GM19395 (cell line): ENCODE data around the gene CRACDL.
"Not testable (repeated sequence)": the region's sequence is repeated elsewhere in the genome, so short reads cannot be mapped to it uniquely, and the experiment has no call there.

ENCODE experiments used
- ATAC-seq: cut with Tn5 transposase; IDR thresholded peaks from one replicate; pipeline ENCODE4 v1.9.1; 2021; ENCODE audit warnings: mild to moderate bottlenecking, moderate library complexity; ENCODE audit not compliant: unreplicated experiment

CRACDL gene

DNA sequence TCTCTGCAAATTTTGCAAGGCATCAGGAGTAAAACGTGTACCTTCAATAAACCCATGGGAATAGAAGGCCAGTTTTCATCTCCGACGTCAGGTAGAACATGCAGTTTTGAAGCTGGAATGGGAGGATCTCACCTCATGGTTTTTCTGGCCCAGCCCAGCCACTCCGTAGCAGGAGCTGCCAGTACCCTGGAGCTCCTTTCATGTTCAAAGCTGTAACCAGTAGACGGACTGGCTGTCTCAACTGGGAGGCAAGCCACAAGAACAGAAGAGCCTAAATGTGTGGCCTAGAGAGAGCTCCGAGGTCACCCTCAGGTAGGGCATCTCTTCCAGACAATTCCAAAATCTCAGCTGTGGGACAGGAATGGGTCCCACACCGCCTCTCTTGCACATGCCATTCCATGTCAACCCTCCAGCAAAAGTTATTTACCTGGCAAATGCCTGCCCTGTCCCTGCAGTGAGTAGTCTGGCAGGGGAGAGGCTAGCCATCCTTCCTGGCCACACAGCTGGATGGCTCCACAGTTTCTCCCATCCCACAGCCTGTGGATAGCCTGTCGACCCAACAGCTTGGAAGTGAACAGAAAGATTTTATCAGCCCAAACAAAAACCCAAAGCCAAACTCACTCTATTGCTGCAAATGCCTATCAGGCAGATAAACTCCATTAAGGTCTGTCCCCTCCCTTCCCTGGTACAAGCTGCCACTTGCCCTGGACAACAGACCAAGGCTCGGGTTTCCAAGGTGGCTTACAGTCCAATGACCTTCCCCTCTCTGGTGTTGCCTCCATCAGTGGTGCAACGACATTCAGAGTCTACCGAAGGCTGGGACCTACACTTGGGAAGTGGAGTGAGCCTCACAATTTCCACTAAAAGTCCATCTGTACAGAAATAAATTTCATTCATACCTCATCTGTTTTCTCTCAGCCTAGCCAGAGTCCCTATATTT lies 27.8 kb downstream of the CRACDL start:
- ATAC-seq, result no peak

GRCh38 chr2:98907385-98907784 lies 28.6 kb downstream of the CRACDL start:
- no peak for ATAC-seq

DNA sequence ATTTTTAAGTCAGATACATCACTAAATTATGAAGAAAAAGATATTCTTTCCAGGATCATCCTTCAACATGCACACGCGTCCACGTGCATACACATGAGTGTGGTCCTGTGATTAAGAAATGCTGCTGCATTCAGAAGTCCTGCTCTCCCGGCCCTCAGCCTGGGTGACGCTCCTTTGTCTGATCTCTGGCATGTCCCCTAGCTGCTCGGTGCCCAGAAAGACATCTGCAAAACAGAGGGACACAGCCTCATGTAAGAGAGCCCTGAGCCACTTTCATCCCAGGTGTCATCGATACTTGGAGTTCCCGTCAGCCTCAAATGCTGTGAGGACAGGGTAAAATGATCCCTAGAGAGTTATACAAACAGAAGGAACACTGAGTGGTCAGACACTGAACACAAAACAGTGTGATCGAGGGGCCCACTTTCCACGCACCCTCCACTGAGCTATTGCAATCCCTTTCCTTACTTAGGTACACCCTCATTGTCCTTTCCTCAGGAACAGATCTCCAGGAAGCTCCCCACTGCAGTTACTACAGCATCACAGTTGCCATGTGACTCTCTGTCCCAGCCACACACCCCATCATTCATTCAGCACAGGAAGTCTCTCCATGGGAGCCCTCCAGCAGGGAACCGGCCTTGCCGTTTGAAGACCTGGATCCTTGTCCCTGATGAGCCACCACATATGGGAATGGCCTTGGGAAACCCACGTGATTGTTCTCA lies 32.1 kb downstream of the CRACDL start:
- no peak for ATAC-seq

GRCh38 chr2:98903064-98903355 lies 33.0 kb downstream of the CRACDL start:
- no peak for ATAC-seq

DNA sequence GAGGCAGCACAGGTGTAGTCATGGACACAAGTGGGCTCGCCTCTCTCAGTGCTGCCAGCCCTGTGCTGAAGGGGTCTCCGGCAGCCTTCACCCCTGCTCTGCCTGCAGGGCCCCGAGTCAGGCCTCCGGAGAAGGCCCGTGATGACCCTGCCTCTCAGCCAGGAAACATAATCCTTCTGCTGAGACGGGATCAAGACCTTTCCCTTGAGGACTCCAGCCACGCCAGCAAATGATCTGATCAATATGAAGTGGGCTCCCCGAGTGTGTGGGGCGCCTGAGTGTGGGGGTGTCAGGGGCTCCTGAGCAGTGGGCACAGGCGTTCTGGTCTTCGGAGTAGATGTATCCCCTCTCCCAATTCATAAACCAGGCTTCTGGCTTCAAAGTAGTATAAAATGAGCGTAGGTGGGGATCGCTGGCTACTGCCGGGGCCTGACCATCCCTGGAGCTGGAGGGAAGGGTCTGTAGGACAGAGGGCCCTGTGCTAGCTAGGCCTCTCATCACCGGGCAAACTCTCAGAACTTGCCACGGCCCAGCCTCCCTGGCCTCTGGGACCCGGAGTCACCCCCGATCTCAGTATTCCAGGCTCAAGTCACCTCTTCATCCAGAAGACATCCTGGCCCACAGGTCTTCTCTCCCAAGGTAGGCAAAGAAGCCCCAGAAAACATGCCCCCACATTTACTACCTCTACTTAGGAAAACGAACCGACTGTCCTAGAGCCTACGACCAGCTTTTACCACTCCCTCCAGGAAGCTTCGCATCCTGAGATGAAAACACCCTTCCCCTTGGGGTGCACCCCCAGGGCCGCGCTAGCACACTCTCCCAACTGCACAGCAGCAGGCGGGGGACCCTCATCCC lies 33.6 kb downstream of the CRACDL start:
- no peak for ATAC-seq

DNA sequence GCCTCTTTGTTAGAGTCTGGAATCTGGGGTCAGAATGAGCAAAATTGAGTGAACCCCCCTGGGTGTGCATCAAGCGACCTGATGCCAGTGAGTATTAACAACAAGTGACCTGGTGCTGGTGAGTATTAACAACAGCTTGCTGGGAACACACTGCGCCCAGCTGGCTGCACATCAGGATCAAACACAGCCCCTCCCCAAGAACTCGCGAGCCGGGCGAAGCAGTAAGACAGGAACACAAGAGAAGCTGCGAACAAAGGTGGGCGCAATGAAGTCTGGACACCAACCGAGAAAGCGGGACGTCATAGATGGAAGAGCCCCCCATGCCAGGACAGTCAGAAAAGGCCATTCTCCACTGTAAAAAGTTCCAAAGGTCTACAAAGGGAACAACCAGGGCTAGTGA lies 34.3 kb downstream of the CRACDL start:
- no peak for ATAC-seq

- ATAC-seq, result no peak
Measured at GRCh38 chr2:98901291-98901690, 34.7 kb downstream of the CRACDL start.

DNA sequence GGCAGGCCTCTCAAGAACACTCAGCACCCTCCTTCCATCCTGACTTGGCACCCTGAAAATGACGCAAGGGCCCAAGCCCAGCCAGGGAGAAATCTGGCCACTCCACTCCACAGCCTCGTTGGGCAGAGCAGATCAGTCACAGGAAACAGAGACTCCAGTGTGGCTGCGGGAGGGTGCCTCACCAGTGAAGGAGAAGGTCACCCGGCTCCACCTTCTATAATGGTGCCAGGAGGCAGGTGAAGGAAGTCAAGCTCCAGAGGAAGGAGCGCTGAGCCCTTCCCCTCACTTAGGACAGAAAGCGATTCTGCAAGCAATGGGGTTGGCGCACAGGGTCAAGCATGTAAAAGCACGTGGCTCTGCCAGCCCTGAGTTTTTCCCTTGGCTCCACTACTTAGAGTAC lies 35.3 kb downstream of the CRACDL start:
- no peak for ATAC-seq

GRCh38 chr2:98899703-98900078 lies 36.3 kb downstream of the CRACDL start:
- ATAC-seq, result not testable (repeated sequence)

GRCh38 chr2:98899041-98899702 lies 36.9 kb downstream of the CRACDL start:
- ATAC-seq, result no peak

- ATAC-seq, result no peak
Measured at GRCh38 chr2:98898423-98898841, 37.6 kb downstream of the CRACDL start.

- no peak for ATAC-seq
Measured at GRCh38 chr2:98897746-98898145, 38.3 kb downstream of the CRACDL start.

- no peak for ATAC-seq
Measured at GRCh38 chr2:98896944-98897343, 39.1 kb downstream of the CRACDL start.

DNA sequence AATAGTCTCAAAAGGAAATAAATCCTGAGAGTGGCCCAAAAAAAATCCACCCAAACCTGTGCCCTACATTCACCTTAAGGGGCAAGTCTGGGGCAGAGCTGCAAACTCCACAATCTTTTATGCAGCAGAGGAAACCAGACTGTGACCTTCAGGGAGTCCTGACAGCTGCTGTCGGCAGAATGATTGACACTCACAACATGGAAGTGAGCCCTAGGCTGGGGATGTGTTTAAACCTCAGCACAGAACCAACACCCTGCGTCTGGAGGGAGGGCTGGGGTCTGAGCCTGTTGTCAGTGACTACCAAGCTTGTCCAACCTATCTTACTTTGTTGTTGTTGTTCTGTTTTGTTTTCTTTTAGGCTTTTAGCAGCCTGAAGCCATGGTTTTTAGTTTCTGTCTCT lies 39.6 kb downstream of the CRACDL start:
- ATAC-seq, result no peak

- no peak for ATAC-seq
Measured at GRCh38 chr2:98895901-98896300, 40.1 kb downstream of the CRACDL start.

GRCh38 chr2:98895221-98895620 lies 40.8 kb downstream of the CRACDL start:
- no peak for ATAC-seq

- ATAC-seq, result no peak
Measured at GRCh38 chr2:98894331-98895000, 41.6 kb downstream of the CRACDL start.

DNA sequence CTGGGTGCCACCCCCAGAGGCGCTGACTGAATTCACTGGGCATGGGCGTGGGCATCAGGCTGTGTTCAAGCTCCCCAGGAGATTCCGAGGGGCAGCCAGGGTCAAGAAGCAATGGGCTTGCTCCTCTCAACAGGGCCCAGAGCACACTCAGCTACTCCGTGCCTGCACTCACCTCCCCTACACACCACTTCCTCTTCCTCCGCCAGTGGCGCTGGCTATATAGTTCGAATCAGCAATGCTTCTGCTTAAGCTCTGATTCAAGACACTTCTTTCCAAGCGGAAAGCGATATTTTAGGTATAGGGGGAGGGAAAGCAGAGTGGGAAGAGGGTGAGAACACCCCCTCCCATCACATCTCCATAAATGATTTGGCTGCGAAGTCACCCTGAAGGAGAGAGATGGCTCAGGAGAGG lies 42.1 kb downstream of the CRACDL start:
- no peak for ATAC-seq

DNA sequence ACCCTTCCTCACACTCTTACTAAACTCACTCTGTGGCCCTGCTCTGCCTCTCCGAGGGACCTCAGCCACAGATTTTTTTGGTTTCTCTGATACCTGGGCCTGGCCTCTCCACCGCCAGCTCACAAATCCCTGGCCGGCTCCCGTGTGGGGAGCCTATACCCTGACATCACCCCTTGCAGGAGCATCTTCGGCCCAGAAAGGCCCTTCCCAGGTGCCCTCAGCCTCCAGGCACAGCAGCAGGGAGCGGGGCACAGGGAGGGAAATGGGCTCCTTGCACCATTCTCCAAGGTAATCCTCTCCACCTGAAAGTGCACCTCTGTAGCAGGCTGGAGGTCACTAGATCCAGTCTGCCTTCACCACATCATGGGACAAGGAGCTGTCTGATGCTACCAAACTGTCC lies 43.2 kb downstream of the CRACDL start:
- ATAC-seq, result no peak

DNA sequence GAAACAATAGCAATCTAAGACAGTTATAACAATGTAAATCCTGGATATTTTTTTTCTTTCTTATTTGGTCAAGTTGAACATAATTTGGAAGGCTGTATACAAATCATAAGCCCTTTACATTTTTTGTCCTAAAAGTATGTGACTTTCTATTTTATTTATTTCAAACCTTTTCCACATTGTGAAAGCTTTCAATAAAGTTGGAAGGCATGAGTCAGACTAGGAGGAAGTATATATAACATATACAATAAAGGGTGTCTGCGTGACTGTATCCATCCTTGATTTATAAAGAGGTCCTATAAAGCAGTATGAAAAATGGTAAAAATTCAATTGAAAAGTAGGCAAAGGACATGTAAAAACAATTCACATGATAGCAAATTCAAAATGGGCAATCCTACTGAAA lies 44.4 kb downstream of the CRACDL start:
- no peak for ATAC-seq
